H1 (cell line): Measurements from ENCODE around the gene BLOC1S4. TPM values are rescaled to one million over a fixed set of nuclear protein-coding genes. Genes with fewer than 3 reads are reported as not detected.

Source experiments
- CTCF ChIA-PET: fragments of 300-600 bp; sonication (Branson Sonifier 250); formaldehyde crosslinking; loops from one replicate; lab custom pipeline; 2021; ENCODE audit not compliant: partially characterized antibody; lab: Charles Lee
- POLR2A ChIA-PET: fragments of 300-600 bp; sonication (Branson Sonifier 250); formaldehyde crosslinking; loops from one replicate; lab custom pipeline; 2021; ENCODE audit warnings: inconsistent platforms; ENCODE audit not compliant: partially characterized antibody; lab: Charles Lee
- DNase-seq, 2 experiments: peaks; one replicate each; pipeline versions ENCODE4 v3.0.0 to v3.0.0-alpha.2; 2010 to 2022; ENCODE audit warnings: low spot score in 2 of 2, low read depth in 1 of 2, mixed read lengths in 1 of 2
- FAIRE-seq: peaks from 2 replicates; lab custom pipeline; 2011; peaks lifted over from hg19 to GRCh38; lab: Jason Lieb, UNC
- H2AFZ ChIP-seq: 2 replicates; pipeline ENCODE4 v1.8.1; 2012; ENCODE audit warnings: low read length, inconsistent platforms
- H2AK5ac ChIP-seq: 2 replicates; pipeline ENCODE4 v1.6.1; 2013; ENCODE audit warnings: low read depth, low read length
- H2BK120ac ChIP-seq: replicated peaks from 2 replicates; pipeline ENCODE3; 2013; ENCODE audit warnings: low read depth, low read length, inconsistent platforms
- H2BK12ac ChIP-seq: 2 replicates; pipeline ENCODE4 v1.6.1; 2013; ENCODE audit warnings: low read depth, low read length
- H2BK15ac ChIP-seq: 2 replicates; pipeline ENCODE4 v1.6.1; 2013; ENCODE audit warnings: low read length
- H2BK20ac ChIP-seq: 2 replicates; pipeline ENCODE4 v1.6.1; 2013; ENCODE audit warnings: low read length
- H2BK5ac ChIP-seq: 2 replicates; pipeline ENCODE4 v1.6.1; 2013; ENCODE audit warnings: low read depth, low read length
- H3K14ac ChIP-seq: 2 replicates; pipeline ENCODE4 v1.6.1; 2013; ENCODE audit warnings: inconsistent platforms; ENCODE audit not compliant: insufficient read length
- H3K18ac ChIP-seq: 2 replicates; pipeline ENCODE4 v1.6.1; 2013; ENCODE audit warnings: low read length; ENCODE audit errors: extremely low read depth
- H3K23ac ChIP-seq: 2 replicates; pipeline ENCODE4 v1.6.1; 2013; ENCODE audit warnings: inconsistent platforms; ENCODE audit not compliant: insufficient read length
- H3K23me2 ChIP-seq: 2 replicates; pipeline ENCODE4 v1.6.1; 2013; ENCODE audit warnings: low read depth, low read length
- H3K27ac ChIP-seq: 2 replicates; pipeline ENCODE4 v1.6.1; 2011; ENCODE audit warnings: low read depth, low read length, inconsistent platforms
- H3K27me3 ChIP-seq, 4 experiments: replicated peaks in 1 of 4; 1 replicate in 1 of 4; 2 replicates in 3 of 4; pipeline versions ENCODE4 v1.6.1 to v1.8.1; 2011 to 2013; ENCODE audit warnings: low read length in 3 of 4, mild to moderate bottlenecking in 3 of 4, inconsistent platforms in 2 of 4, mixed read lengths in 2 of 4, moderate library complexity in 1 of 4; ENCODE audit not compliant: control insufficient read depth in 3 of 4, insufficient read depth in 3 of 4; ENCODE audit errors: extremely low read depth in 1 of 4
- H3K36me3 ChIP-seq, 4 experiments: 2 replicates each; pipeline versions ENCODE4 v1.6.1 to v1.8.1; 2011 to 2013; ENCODE audit warnings: mild to moderate bottlenecking in 4 of 4, low read length in 3 of 4, moderate library complexity in 2 of 4, control low read depth in 1 of 4, inconsistent platforms in 1 of 4; ENCODE audit not compliant: insufficient read depth in 4 of 4, control insufficient read depth in 2 of 4
- H3K4ac ChIP-seq: replicated peaks from 2 replicates; pipeline ENCODE3; 2013; ENCODE audit warnings: low read length, low read depth, mixed read lengths, inconsistent platforms; ENCODE audit not compliant: insufficient read length
- H3K4me1 ChIP-seq, 4 experiments: replicated peaks in 1 of 4; 1 replicate in 1 of 4; 2 replicates in 3 of 4; pipeline versions ENCODE4 v1.6.1 to v1.8.1; 2011 to 2013; ENCODE audit warnings: low read length in 3 of 4, inconsistent platforms in 2 of 4, mixed read lengths in 1 of 4; ENCODE audit not compliant: insufficient read depth in 4 of 4, control insufficient read depth in 3 of 4
- H3K4me2 ChIP-seq, 2 experiments: 2 replicates each; pipeline versions ENCODE4 v1.6.1 to v1.8.1; 2011 to 2013; ENCODE audit warnings: low read depth in 2 of 2, low read length in 2 of 2, control low read depth in 1 of 2, inconsistent platforms in 1 of 2, mild to moderate bottlenecking in 1 of 2; ENCODE audit not compliant: insufficient read depth in 1 of 2
- H3K4me3 ChIP-seq, 4 experiments: fragments of 200-600, 300-600 bp in 1 of 4; sonication (generic), shearing (Covaris generic), sonication (Bioruptor Twin) in 1 of 4; 2 replicates each; pipeline versions ENCODE4 v1.5.1 to v1.8.1; 2011 to 2016; ENCODE audit warnings: low read length in 4 of 4, low read depth in 3 of 4, control low read depth in 2 of 4, inconsistent platforms in 2 of 4, mild to moderate bottlenecking in 2 of 4, mixed read lengths in 1 of 4, moderate library complexity in 1 of 4; ENCODE audit not compliant: insufficient read depth in 2 of 4; ENCODE audit errors: extremely low read depth in 1 of 4
- H3K56ac ChIP-seq: replicated peaks from 2 replicates; pipeline ENCODE3; 2013; ENCODE audit warnings: low read depth, mild to moderate bottlenecking, mixed read lengths, low read length, inconsistent platforms; ENCODE audit not compliant: insufficient read length
- H3K79me1 ChIP-seq: 2 replicates; pipeline ENCODE4 v1.6.1; 2013; ENCODE audit warnings: low read depth, low read length, control low read depth
- H3K79me2 ChIP-seq, 2 experiments: 2 replicates each; pipeline versions ENCODE4 v1.6.1 to v1.8.1; 2012 to 2013; ENCODE audit warnings: low read length in 2 of 2, mild to moderate bottlenecking in 2 of 2, inconsistent platforms in 1 of 2; ENCODE audit not compliant: insufficient read depth in 2 of 2, control insufficient read depth in 1 of 2
- H3K9ac ChIP-seq, 4 experiments: replicated peaks in 1 of 4; 1 replicate in 1 of 4; 2 replicates in 3 of 4; pipeline versions ENCODE4 v1.6.1 to v1.8.1; 2011 to 2013; ENCODE audit warnings: low read depth in 3 of 4, low read length in 3 of 4, control low read depth in 2 of 4, mild to moderate bottlenecking in 2 of 4, moderate library complexity in 2 of 4, inconsistent platforms in 1 of 4; ENCODE audit errors: extremely low read depth in 1 of 4
- H3K9me3 ChIP-seq, 2 experiments: 2 replicates each; pipeline versions ENCODE4 v1.6.1 to v1.8.1; 2012 to 2013; ENCODE audit warnings: mild to moderate bottlenecking in 2 of 2, moderate library complexity in 2 of 2, control low read depth in 1 of 2, inconsistent platforms in 1 of 2, low read depth in 1 of 2, low read length in 1 of 2, mixed read lengths in 1 of 2; ENCODE audit not compliant: insufficient read depth in 2 of 2
- H4K20me1 ChIP-seq, 2 experiments: replicated peaks in 1 of 2; 2 replicates each; pipeline versions ENCODE3 to v1.8.1; 2011 to 2013; ENCODE audit warnings: inconsistent platforms in 2 of 2, low read length in 2 of 2, mild to moderate bottlenecking in 1 of 2; ENCODE audit not compliant: insufficient read depth in 2 of 2, control insufficient read depth in 1 of 2
- H4K5ac ChIP-seq: 2 replicates; pipeline ENCODE4 v1.6.1; 2013; ENCODE audit warnings: low read length, low read depth, mixed read lengths, inconsistent platforms; ENCODE audit not compliant: insufficient read length
- H4K8ac ChIP-seq: 2 replicates; pipeline ENCODE4 v1.8.0; 2013; ENCODE audit warnings: mild to moderate bottlenecking, moderate library complexity, low read length, inconsistent platforms; ENCODE audit not compliant: insufficient read depth; ENCODE audit errors: extremely low read depth
- H4K91ac ChIP-seq: replicated peaks from 2 replicates; pipeline ENCODE3; 2013; ENCODE audit warnings: low read length, mixed read lengths, inconsistent platforms; ENCODE audit not compliant: insufficient read length
- ASH2L ChIP-seq: fragments of 200-600, 300-600 bp; sonication (generic); IDR thresholded peaks from one replicate; pipeline ENCODE4 v1.7.1; 2017; ENCODE audit warnings: low read length
- CBX8 ChIP-seq: fragments of 300-800, 300-1000 bp; sonication (generic); IDR thresholded peaks from 2 replicates; pipeline ENCODE4 v1.7.1; 2016; ENCODE audit warnings: low read depth, low read length, borderline replicate concordance
- CHD1 ChIP-seq: IDR thresholded peaks from 2 replicates; pipeline ENCODE4 v1.6.1; 2012; ENCODE audit warnings: low read depth, low read length, improper control_type of control experiment
- CREB1 ChIP-seq: IDR thresholded peaks from 2 replicates; pipeline ENCODE4 v1.6.1; 2012; ENCODE audit warnings: inconsistent platforms
- CTCF ChIP-seq, 3 experiments: IDR thresholded peaks; 1 replicate in 2 of 3; 2 replicates in 1 of 3; pipeline versions ENCODE4 v1.5.1 to v1.6.1; 2011; ENCODE audit warnings: low read length in 3 of 3, mild to moderate bottlenecking in 3 of 3, inconsistent platforms in 2 of 3, low read depth in 1 of 3, moderate library complexity in 1 of 3; ENCODE audit not compliant: insufficient read depth in 1 of 3; ENCODE audit errors: control extremely low read depth in 1 of 3
- GABPA ChIP-seq: IDR thresholded peaks from 2 replicates; pipeline ENCODE4 v1.6.1; 2011; ENCODE audit warnings: mild to moderate bottlenecking, low read length, moderate library complexity, borderline replicate concordance; ENCODE audit not compliant: insufficient read depth
- JUN ChIP-seq: IDR thresholded peaks from 2 replicates; pipeline ENCODE4 v1.6.1; 2011; ENCODE audit warnings: low read depth, mild to moderate bottlenecking, improper control_type of control experiment, low read length
- JUND ChIP-seq: IDR thresholded peaks from 2 replicates; pipeline ENCODE4 v1.6.1; 2011; ENCODE audit warnings: mild to moderate bottlenecking, improper control_type of control experiment, low read length
- MAX ChIP-seq: IDR thresholded peaks from 2 replicates; pipeline ENCODE4 v1.6.1; 2012; ENCODE audit warnings: inconsistent platforms
- RAD21 ChIP-seq, 2 experiments: IDR thresholded peaks in 1 of 2; conservative IDR thresholded peaks in 1 of 2; 2 replicates each; pipeline ENCODE4 v1.6.1; 2011; ENCODE audit warnings: low read depth in 2 of 2, low read length in 2 of 2, improper control_type of control experiment in 1 of 2, inconsistent platforms in 1 of 2, mild to moderate bottlenecking in 1 of 2, moderate library complexity in 1 of 2
- SIX5 ChIP-seq: IDR thresholded peaks from 2 replicates; pipeline ENCODE4 v1.6.1; 2011; ENCODE audit warnings: mild to moderate bottlenecking, low read depth, low read length
- SP4 ChIP-seq: IDR thresholded peaks from 2 replicates; pipeline ENCODE4 v1.6.1; 2012; ENCODE audit warnings: low read length, inconsistent platforms
- WGBS, 2 experiments: shearing (Covaris generic) in 1 of 2; methylation state at CpG; one replicate each; pipeline versions ENCODE4 v1.1.6 to v1.1.7; 2013 to 2015; ENCODE audit warnings: low lambda C conversion rate in 2 of 2, mixed read lengths in 2 of 2, inconsistent platforms in 1 of 2, low coverage in 1 of 2, missing lambda C conversion rate in 1 of 2; ENCODE audit not compliant: insufficient replicate concordance in 2 of 2, insufficient coverage in 1 of 2, insufficient read length in 1 of 2; ENCODE audit errors: extremely low coverage in 1 of 2, missing lambda C conversion rate in 1 of 2; 5-methylcytosine and 5-hydroxymethylcytosine counted together
- polyA plus RNA-seq, 7 experiments: library from polyadenylated mRNA; depleted of rRNA in 3 of 7; stranded (reverse) in 5 of 7; unstranded in 2 of 7; fragments of >200 nt in 5 of 7; fragments of 200-250 nt in 2 of 7; gene quantifications; 1 replicate in 5 of 7; 2 replicates in 1 of 7; 4 replicates in 1 of 7; pipeline versions ENCODE4 v1.2.1 to v1.2.3, GENCODE V29; 2011 to 2013; ENCODE audit warnings: missing spikeins in 2 of 7, mixed read lengths in 2 of 7
- total RNA-seq: library from RNA; stranded (reverse); fragmentation: NEBNext Ultra II Directional; extraction: Animal tissue kit (Norgen Biotek cat#: 25700); gene quantifications from 2 replicates; pipeline ENCODE4 v1.2.1, GENCODE V29; 2021

BLOC1S4 gene
- total and polyA plus RNA-seq, 2 of the 8 experiments (the other 6 are each of a cell fraction or from before 2014, with no cell fraction given) = 19.1 to 27.8 TPM

GRCh38 chr4:6722891-6723290 is 6.9 kb downstream of the BLOC1S4 start:
- CTCF ChIA-PET = interaction anchor here (0.6 to 11.1 kb wide), 2 partner anchors 152 to 359 kb away, joined by 3 to 182 read pairs; no protein-coding TSS in a partner anchor
- no peak overlapping the region for H3K23ac ChIP-seq
- 0 out of 2 replicates have a peak overlapping the region, but pooled peaks have one; percentile 9 for H2BK12ac ChIP-seq
- no peak overlapping the region for H2AFZ ChIP-seq
- FAIRE-seq (no peak), DNase-seq (no peak)
- H3K4me3 ChIP-seq = no peak overlapping the region
- no peak overlapping the region for H3K18ac ChIP-seq
- H4K8ac ChIP-seq = no peak overlapping the region
- peaks cover 0 to 5% of the 10 kb centered on the region in 2 experiments; a peak in 2 of 4 replicates for H3K79me2 ChIP-seq
- no peaks in the 10 kb centered on the region for H3K27me3 ChIP-seq
- H4K20me1 ChIP-seq = peaks cover 0 to 8% of the 10 kb centered on the region in 2 experiments
- H3K9ac ChIP-seq = no peak overlapping the region
- peaks cover 9% of the 10 kb centered on the region for H3K23me2 ChIP-seq
- H3K56ac ChIP-seq = no peak overlapping the region
- H2BK15ac ChIP-seq = no peak overlapping the region
- no peak overlapping the region for H4K91ac ChIP-seq
- H2BK20ac ChIP-seq = no peak overlapping the region
- H3K4me1 ChIP-seq = peaks cover 0 to 6% (median 2%) of the 10 kb centered on the region in 4 experiments; a peak in 4 of 7 replicates
- POLR2A ChIA-PET = no interaction called here
- H3K14ac ChIP-seq = no peak overlapping the region
- WGBS, 2 experiments = 89% methylated on average over 12 of the region's 12 CpGs; no CpG with 5 or more reads in 1 of the 2 experiments
- no peak overlapping the region for H3K4ac ChIP-seq
- no peak overlapping the region for H3K4me2 ChIP-seq
- no peak overlapping the region for H4K5ac ChIP-seq
- H2BK5ac ChIP-seq = no peak overlapping the region
- no peak overlapping the region for H2BK120ac ChIP-seq
- H3K9me3 ChIP-seq = no peaks in the 10 kb centered on the region
- no peaks in the 10 kb centered on the region for H3K79me1 ChIP-seq
- H3K36me3 ChIP-seq = no peaks in the 10 kb centered on the region; a peak in 1 of 8 replicates
- H3K27ac ChIP-seq = no peak overlapping the region
- H2AK5ac ChIP-seq = no peak overlapping the region
- TF ChIP-seq CHD1 (no peak), SIX5 (no peak), CREB1 (no peak), GABPA (no peak), ASH2L (no peak), JUN (no peak), RAD21 (IDR thresholded peaks at IDR 0.05 in 1 of 2, conservative IDR thresholded peaks at IDR 0.05 in 1 of 2; ENCODE audit: low read depth in 2 of 2, low read length in 2 of 2) (no peak), CBX8 (no peak), SP4 (no peak), MAX (no peak), JUND (no peak), CTCF (IDR thresholded peaks at IDR 0.05; ENCODE audit: control extremely low read depth in 1 of 3, insufficient read depth in 1 of 3, low read depth in 1 of 3, low read length in 3 of 3) (no peak)
